GOT3 (cell line): ENCODE measurements around the gene FBXW2.

Experiments used
- DNase-seq: peaks from one replicate; lab custom pipeline; 2025; ENCODE audit warnings: mixed read lengths; lab: John Stamatoyannopoulos, UW

Gene FBXW2

DNA sequence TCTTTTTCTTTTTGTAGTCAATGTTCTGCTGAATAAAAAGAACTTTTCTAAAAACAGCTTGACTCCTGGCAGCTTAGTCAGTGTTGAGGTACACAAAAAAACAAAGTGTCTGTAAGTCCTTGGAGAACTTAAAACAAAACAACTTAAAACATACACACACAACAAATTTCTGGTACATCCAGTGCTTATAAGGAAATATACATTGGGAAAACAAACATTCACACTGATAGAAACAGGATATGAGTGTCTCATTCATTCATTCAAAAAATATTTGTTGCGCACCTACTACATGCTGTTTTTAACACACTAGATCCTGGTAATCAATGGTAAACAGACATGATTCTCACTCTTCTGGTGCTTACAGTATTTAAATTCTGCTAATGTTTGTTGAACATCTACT lies 51.5 kb downstream of the FBXW2 start:
- DNase-seq: no peak

- no peak for DNase-seq
Measured at GRCh38 chr9:120741191-120741590, 52.0 kb downstream of the FBXW2 start.

- DNase-seq: no peak
Measured at GRCh38 chr9:120740132-120740531, 53.1 kb downstream of the FBXW2 start.

GRCh38 chr9:120737416-120738165 lies 55.6 kb downstream of the FBXW2 start:
- no peak for DNase-seq

- no peak for DNase-seq
Measured at GRCh38 chr9:120736881-120737280, 56.3 kb downstream of the FBXW2 start.

DNA sequence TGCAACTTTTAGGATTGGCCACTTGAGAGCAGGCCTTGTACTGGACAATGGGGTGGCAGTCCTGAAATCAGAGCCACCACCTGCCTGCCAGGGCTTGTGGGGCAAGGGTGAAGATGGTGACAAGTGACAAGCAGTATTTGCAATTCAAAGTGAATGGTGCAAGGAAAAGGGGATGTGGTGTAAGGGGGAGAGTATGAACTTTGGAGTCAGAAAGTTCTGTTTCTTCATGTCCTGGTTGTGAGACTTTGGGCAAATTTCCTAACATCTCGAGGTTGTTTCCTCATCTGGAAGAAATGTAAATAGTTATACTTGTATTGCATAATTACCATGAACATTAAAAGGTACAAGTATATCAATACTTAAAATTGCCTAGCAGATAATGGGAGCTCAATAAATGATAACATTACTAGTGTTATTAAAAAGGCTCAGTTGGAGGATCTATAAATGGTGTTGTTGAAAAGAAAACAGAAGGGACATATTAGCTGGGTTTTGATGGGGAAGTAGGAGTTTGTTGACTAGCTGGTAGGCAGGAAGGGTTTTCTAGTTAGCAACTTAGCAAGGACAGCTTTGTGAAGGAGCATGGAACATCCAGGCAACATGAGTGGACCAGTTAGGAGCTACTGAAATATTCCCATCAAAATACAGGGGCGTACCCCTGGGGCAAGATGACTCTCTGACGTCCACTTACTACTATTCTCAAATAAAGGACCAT lies 57.6 kb downstream of the FBXW2 start:
- no peak for DNase-seq

GRCh38 chr9:120734607-120735410 lies 58.4 kb downstream of the FBXW2 start:
- no peak for DNase-seq

- no peak for DNase-seq
Measured at GRCh38 chr9:120733190-120733589, 60.0 kb downstream of the FBXW2 start.

DNA sequence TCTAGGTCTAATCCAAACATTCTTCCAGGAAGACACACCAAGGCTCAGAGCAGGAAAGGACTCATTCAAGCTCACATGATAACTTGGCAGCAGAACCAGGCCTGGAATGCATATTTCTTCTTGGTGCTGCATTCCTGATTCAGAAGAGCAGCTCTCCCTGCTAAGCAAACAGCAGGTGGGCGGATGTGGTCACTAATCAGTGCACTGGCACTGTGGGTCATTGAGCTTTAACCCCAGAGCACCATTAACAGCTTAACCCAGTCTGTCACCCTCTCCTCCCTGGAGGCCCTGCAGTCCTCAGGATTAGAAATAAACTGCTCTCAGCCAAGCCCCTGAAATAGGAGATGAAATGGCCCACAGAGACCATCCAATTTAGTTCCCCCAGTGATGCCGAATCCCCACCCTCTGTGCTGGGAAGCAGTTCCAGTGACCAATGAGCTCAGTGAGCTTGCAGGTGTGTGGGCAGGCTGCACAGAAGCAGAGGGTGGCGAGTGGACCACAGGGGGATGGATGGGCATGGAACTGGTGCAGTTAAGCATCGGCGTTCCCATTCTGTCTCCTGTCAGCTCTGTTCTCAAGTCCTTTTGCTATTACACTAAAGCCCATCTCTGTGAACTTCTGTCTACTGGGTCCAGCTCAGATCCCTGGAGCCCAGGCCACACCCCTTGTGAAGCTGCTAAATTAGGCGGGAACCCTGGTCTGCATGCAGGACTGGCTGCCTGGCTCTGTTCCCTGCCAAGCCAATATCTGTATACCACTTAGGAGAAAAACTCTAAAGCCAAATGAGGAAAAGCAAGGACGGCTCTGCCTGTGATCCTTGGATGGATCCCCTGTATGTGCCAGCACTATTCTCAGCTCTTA lies 62.3 kb downstream of the FBXW2 start:
- DNase-seq: no peak

GRCh38 chr9:120729791-120730241 lies 63.4 kb downstream of the FBXW2 start:
- DNase-seq: no peak

- DNase-seq: no peak
Measured at GRCh38 chr9:120726484-120726883, 66.7 kb downstream of the FBXW2 start.

GRCh38 chr9:120725907-120726306 lies 67.3 kb downstream of the FBXW2 start:
- DNase-seq: no peak

DNA sequence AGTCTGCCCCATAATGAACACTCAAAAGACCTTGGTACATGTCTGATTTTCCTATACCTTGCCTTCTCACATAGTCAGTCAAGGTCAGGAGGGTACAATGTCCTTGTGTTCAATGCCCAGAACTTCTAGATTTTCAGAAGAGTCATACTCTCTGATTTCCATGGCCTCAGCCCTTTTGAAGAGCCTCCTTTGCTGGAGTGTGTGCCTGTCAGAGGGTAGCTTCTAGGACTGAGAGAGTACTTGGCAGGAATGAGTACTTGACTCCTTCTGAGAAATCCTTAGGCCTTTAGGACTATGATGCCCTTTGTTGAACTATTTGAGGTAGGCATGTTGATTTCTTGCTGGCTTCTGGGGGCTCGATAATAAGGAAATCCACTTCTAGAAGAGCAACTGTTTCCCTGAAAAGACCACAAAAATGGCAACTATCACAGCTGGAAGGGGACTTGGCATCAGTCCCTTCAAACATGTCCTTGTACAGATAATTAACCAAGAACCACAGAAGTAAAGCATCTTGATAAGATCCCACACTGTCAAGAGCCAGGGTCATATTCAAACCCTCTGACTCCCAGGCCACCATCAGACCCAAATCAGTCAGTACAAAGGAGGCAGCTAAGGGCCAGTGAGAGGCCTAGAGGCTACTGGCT lies 68.3 kb downstream of the FBXW2 start:
- no peak for DNase-seq

DNA sequence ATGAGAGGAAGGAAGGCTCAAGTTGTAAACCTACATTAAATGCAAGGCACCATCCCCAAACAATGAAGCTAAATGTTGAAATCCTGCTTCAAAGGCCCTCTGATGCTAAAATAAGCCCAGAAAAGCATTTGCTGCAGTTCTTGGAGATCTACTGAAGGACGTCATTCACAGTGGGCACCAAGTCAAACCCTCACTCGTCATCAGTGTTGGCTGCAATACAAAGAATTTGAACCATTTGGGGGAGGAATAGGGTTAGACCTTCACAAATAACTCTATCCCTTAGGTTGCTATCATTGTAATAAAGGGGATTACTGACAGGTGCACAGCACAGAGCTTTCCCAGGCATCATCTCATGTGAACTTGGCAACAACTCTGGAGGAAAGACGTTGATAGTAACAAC lies 69.7 kb downstream of the FBXW2 start:
- no peak for DNase-seq

DNA sequence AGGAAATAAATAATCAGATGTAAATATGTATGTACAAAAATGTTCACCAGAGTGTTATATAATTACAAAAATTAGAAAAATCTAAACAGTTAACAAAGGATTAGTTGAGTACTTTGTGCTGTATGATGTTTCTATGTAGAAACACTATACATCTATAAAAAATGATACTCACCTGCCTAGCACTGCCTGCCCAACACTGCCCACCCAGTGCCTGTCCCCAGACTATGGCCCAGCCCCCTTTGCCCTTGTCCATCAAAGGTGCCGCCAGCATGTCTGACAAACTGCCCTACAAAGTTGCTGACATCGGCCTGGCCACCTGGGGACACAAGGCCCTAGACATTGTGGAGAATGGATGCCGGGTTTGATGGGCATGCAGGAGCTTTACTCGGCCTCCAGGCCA lies 72.8 kb downstream of the FBXW2 start:
- no peak for DNase-seq

DNA sequence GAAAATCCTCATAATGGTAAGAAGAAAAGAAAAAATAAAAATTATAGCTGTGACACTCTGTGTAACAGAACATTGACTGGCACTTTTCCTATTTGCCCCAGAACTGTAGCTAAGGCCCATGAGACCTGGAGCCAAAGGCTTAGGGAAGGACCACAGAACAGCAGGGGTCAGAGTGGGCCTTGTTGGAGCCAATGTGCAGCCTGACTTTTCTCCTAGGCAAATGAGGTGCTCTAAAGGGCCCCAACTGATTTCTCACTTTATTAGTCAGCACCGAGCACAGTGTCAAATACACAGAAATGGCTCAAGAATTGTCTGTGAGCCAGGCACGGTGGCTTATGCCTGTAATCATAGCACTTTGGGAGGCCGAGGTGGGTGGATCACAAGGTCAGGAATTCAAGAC lies 74.9 kb downstream of the FBXW2 start:
- no peak for DNase-seq

DNA sequence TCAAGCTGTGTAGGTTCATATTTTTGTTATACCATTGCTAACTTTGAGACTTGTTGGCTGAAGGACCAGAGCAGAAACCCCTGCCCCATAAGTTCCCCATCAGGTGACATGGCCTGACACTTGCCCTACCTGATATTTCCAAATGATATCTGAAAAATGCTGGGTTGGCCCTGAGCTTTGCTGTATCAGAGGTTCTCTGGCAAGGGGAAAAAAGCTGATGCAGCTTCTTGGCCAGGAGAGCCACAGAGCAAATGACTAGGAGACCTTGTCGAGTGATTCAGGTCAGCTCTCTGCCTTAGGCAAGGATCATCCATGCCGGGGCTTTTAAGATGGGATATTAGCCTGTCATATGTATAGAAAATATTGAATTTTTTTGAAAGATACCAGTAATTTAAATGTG lies 76.0 kb downstream of the FBXW2 start:
- no peak for DNase-seq

- no peak for DNase-seq
Measured at GRCh38 chr9:120716483-120716882, 76.7 kb downstream of the FBXW2 start.

DNA sequence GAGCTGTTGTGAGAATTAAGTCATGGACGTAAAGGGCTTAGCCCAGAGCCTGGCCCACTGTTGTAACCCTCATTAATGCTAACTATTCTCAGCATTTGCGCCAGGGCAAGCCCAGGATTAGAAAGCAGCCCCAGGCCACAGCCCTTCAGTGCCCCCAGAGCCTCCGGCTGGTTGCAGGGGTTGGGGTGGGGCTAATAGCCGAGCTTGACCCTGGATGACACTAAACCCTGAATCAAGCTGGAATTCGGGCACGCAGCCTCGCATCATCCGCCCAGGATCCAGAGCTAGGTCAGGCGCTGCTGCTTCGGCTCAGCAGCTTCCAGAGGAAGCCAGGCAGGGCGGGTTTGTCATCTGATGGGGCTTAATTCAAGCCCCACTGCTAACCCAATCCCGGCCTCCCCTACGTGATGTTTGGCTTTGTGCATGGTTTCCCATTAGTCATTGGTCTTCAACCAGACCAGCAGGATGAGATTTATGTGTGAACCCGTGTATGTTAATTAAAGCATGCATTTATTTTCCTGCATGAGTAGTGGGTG lies 77.8 kb downstream of the FBXW2 start:
- no peak for DNase-seq

GRCh38 chr9:120714846-120715388 lies 78.3 kb downstream of the FBXW2 start:
- no peak for DNase-seq
